HepG2 (cell line): ENCODE measurements around the gene TOM1L2. TPM values are rescaled to one million over a fixed set of nuclear protein-coding genes. Genes with fewer than 3 reads are reported as not detected.

ENCODE experiments used
- ATAC-seq: fragments of 200-7000 bp; cut with Tn5 transposase; 3 replicates; pipeline ENCODE4 v1.9.1; 2020; ENCODE audit warnings: mild to moderate bottlenecking, moderate library complexity
- BruUV-seq: library from RNA; stranded (reverse); fragments of 400-500 nt; replicated peaks from 2 replicates; lab custom pipeline; 2021; lab: Mats Ljungman, UMichigan
- CTCF ChIA-PET: fragments of 300-600 bp; formaldehyde crosslinking; extraction: SDS; loops from one replicate; lab custom pipeline; 2021; ENCODE audit warnings: low total read pairs, inconsistent platforms, low intra/inter-chr PET ratio; lab: Yijun Ruan, JAX
- POLR2A ChIA-PET: fragments of 350-600 bp; sonication (Branson Sonifier 250); formaldehyde crosslinking; loops from one replicate; lab custom pipeline; 2020; ENCODE audit warnings: antibody characterized with exemption, inconsistent platforms; lab: Yijun Ruan, JAX
- DNase-seq: peaks from one replicate; pipeline ENCODE4 v3.0.0-alpha.2; 2015; ENCODE audit warnings: low spot score
- FAIRE-seq: peaks from 3 replicates; lab custom pipeline; 2011; peaks lifted over from hg19 to GRCh38; lab: Jason Lieb, UNC
- H2AFZ ChIP-seq: one replicate; pipeline ENCODE4 v1.6.1; 2011; ENCODE audit warnings: low read length, inconsistent platforms
- H3K27ac ChIP-seq: fragments of 300-600 bp; 3 replicates; pipeline ENCODE4 v1.8.0; 2011; ENCODE audit warnings: mixed run types, mild to moderate bottlenecking, mixed read lengths, low read length, inconsistent platforms; ENCODE audit not compliant: insufficient read depth; ENCODE audit errors: extremely low read length
- H3K27me3 ChIP-seq, 2 experiments: fragments of 200-600 bp in 1 of 2; 2 replicates in 1 of 2; 3 replicates in 1 of 2; pipeline versions ENCODE4 v1.6.0 to v1.8.0; 2011; ENCODE audit warnings: low read length in 2 of 2, mild to moderate bottlenecking in 2 of 2, moderate library complexity in 2 of 2, inconsistent platforms in 1 of 2; ENCODE audit not compliant: insufficient read depth in 2 of 2, control insufficient read depth in 1 of 2
- H3K36me3 ChIP-seq, 2 experiments: fragments of 200-600 bp in 1 of 2; replicated peaks in 1 of 2; 2 replicates in 1 of 2; 3 replicates in 1 of 2; pipeline versions ENCODE4 v1.5.1 to v1.8.0; 2011; ENCODE audit warnings: low read length in 2 of 2, inconsistent platforms in 1 of 2; ENCODE audit not compliant: insufficient read depth in 2 of 2, control insufficient read depth in 1 of 2
- H3K4me1 ChIP-seq: 2 replicates; pipeline ENCODE4 v1.5.1; 2012; ENCODE audit warnings: low read length, inconsistent platforms; ENCODE audit not compliant: insufficient read depth
- H3K4me2 ChIP-seq: 2 replicates; pipeline ENCODE4 v1.6.0; 2011; ENCODE audit warnings: low read depth, low read length, inconsistent platforms
- H3K4me3 ChIP-seq, 3 experiments: fragments of 200-600 bp in 1 of 3; sonication (generic), shearing (Covaris generic) in 1 of 3; replicated peaks in 1 of 3; 2 replicates each; pipeline ENCODE4 v1.5.1; 2011 to 2016; ENCODE audit warnings: low read length in 3 of 3, inconsistent platforms in 2 of 3, low read depth in 2 of 3, mild to moderate bottlenecking in 2 of 3, control low read depth in 1 of 3, mixed read lengths in 1 of 3; ENCODE audit not compliant: insufficient read depth in 1 of 3
- H3K79me2 ChIP-seq: one replicate; pipeline ENCODE4 v1.6.1; 2011; ENCODE audit warnings: low read length, inconsistent platforms; ENCODE audit not compliant: insufficient read depth
- H3K9ac ChIP-seq: 2 replicates; pipeline ENCODE4 v1.6.0; 2011; ENCODE audit warnings: mild to moderate bottlenecking, low read depth, low read length, inconsistent platforms; ENCODE audit not compliant: insufficient read depth
- H3K9me3 ChIP-seq: 2 replicates; pipeline ENCODE4 v1.5.1; 2012; ENCODE audit warnings: mild to moderate bottlenecking, low read length
- H4K20me1 ChIP-seq: 2 replicates; pipeline ENCODE4 v1.6.0; 2011; ENCODE audit warnings: inconsistent platforms, mild to moderate bottlenecking, low read length, moderate library complexity; ENCODE audit not compliant: insufficient read depth
- KDM1A ChIP-seq: IDR thresholded peaks from 2 replicates; pipeline ENCODE4 v1.6.1; 2016; ENCODE audit warnings: missing compliant biosample characterization
- NR3C1 ChIP-seq: sonication (generic); formaldehyde crosslinking; IDR thresholded peaks from 2 replicates; pipeline ENCODE4 v1.4.0; 2020; ENCODE audit warnings: missing genetic modification reagents
- SRY ChIP-seq: sonication (generic); formaldehyde crosslinking; IDR thresholded peaks from 2 replicates; pipeline ENCODE4 v1.8.0; 2022; ENCODE audit warnings: mild to moderate bottlenecking, missing genetic modification reagents
- TEAD3 ChIP-seq: optimal IDR thresholded peaks from 2 replicates; pipeline ENCODE3; 2016; ENCODE audit warnings: borderline replicate concordance
- YY1 ChIP-seq: IDR thresholded peaks from 2 replicates; pipeline ENCODE4 v1.6.1; 2011; ENCODE audit warnings: low read length, low read depth, moderate library complexity, mild to moderate bottlenecking; ENCODE audit not compliant: insufficient read depth, insufficient replicate concordance
- ZKSCAN5 ChIP-seq: sonication (generic); formaldehyde crosslinking; IDR thresholded peaks from 2 replicates; pipeline ENCODE4 v1.5.1; 2020; ENCODE audit warnings: mild to moderate bottlenecking, missing genetic modification reagents
- ZNF3 ChIP-seq: IDR thresholded peaks from 2 replicates; pipeline ENCODE4 v1.7.0; 2017; ENCODE audit warnings: inconsistent platforms
- ZNF562 ChIP-seq: sonication (generic); formaldehyde crosslinking; IDR thresholded peaks from 2 replicates; pipeline ENCODE4 v1.8.0; 2022; ENCODE audit warnings: missing genetic modification reagents, borderline replicate concordance
- ZNF788 ChIP-seq: sonication (generic); formaldehyde crosslinking; IDR thresholded peaks from 2 replicates; pipeline ENCODE4 v1.5.0; 2020; ENCODE audit warnings: mild to moderate bottlenecking, missing genetic modification reagents, borderline replicate concordance
- WGBS: methylation state at CpG from one replicate; pipeline ENCODE4 v1.1.6; 2017; ENCODE audit warnings: low lambda C conversion rate; 5-methylcytosine and 5-hydroxymethylcytosine counted together
- in situ Hi-C: cut with HindIII; loops from 2 replicates; pipeline ENCODE4 v1.10.0; 2017; ENCODE audit warnings: low pct_unique_long_range_greater_than_20kb; ENCODE audit not compliant: extremely low pct_ligation_motif_present
- intact Hi-C: fragments of 100-400 bp; cut with micrococcal nuclease; formaldehyde crosslinking; loops from one replicate; pipeline ENCODE4 v1.10.0; 2022; ENCODE audit not compliant: unreplicated experiment
- polyA plus RNA-seq, 8 experiments: library from polyadenylated mRNA; depleted of rRNA in 3 of 8; stranded (reverse) in 7 of 8; unstranded in 1 of 8; fragments of >200 nt; fragmentation: Illumina TruSeq in 4 of 8; extraction: Trizol in 4 of 8; gene quantifications; 2 replicates each; pipeline versions ENCODE4 v1.2.1 to v1.2.3, GENCODE V29; 2011 to 2016; ENCODE audit warnings: low read depth in 4 of 8, missing spikeins in 1 of 8, mixed read lengths in 1 of 8; ENCODE audit not compliant: insufficient read depth in 1 of 8
- total RNA-seq, 5 experiments: library from RNA; depleted of rRNA; stranded (reverse); fragments of >200 nt; fragmentation: Illumina TruSeq; extraction: Trizol; gene quantifications; 2 replicates each; pipeline ENCODE4 v1.2.3, GENCODE V29; 2016; ENCODE audit warnings: low read depth in 1 of 5
- TF ChIP-seq, protein P1 (sequence below): sonication (generic); formaldehyde crosslinking; IDR thresholded peaks from 2 replicates; pipeline ENCODE4 v1.8.0; 2022; ENCODE audit warnings: mild to moderate bottlenecking, missing genetic modification reagents, moderate library complexity
- TF ChIP-seq, protein P2 (sequence below): sonication (generic); formaldehyde crosslinking; IDR thresholded peaks from 2 replicates; pipeline ENCODE4 v1.4.0; 2020; ENCODE audit warnings: missing genetic modification reagents, borderline replicate concordance
- TF ChIP-seq, protein P3 (sequence below): sonication (generic); formaldehyde crosslinking; IDR thresholded peaks from 2 replicates; pipeline ENCODE4 v1.8.1; 2022; ENCODE audit warnings: mild to moderate bottlenecking, missing genetic modification reagents
- TF ChIP-seq, protein P4 (sequence below), 2 experiments: sonication (generic) in 1 of 2; formaldehyde crosslinking in 1 of 2; IDR thresholded peaks; 2 replicates each; pipeline versions ENCODE4 v1.5.1 to v1.6.1; 2011 to 2020; ENCODE audit warnings: borderline replicate concordance in 1 of 2, low read depth in 1 of 2, low read length in 1 of 2, mild to moderate bottlenecking in 1 of 2, missing genetic modification reagents in 1 of 2, moderate library complexity in 1 of 2
- TF ChIP-seq, protein P5 (sequence below): IDR thresholded peaks from 2 replicates; pipeline ENCODE4 v1.6.1; 2016; ENCODE audit warnings: missing compliant biosample characterization, missing genetic modification reagents, borderline replicate concordance

The TOM1L2 gene
- total and polyA plus RNA-seq, 2 of the 13 experiments (the other 11 are each of a cell fraction or from before 2014, with no cell fraction given): 4.7 to 7.4 TPM

DNA sequence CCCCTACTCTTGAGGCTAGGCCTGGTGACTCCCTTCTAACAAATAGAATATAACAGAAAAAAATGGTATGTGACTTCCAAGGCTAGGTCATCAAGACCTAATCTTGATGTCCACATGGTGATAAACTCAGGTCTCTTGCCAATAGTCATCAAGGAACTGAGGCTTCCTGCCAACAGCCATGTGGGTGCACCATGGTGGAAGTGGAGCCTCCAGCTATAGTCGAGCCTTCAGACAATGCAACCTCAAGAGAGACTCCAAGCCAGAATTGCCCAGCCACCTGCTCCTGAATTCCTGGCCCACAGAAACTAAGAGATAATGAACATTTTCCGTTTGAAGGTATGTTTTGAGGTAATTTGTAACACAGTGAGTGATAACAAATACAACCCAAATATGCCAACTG lies 79.5 kb downstream of the TOM1L2 start:
- H3K27ac ChIP-seq: no peak overlapping the region
- no peak overlapping the region for H3K9ac ChIP-seq
- ATAC-seq (no peak), FAIRE-seq (no peak), DNase-seq (no peak)
- no peak overlapping the region for H3K4me3 ChIP-seq
- H3K9me3 ChIP-seq: no peaks in the 10 kb centered on the region
- intact Hi-C loops: loop anchor here (5.0 kb wide), 1 partner anchor 140 kb away; no protein-coding TSS in a partner anchor
- no peak overlapping the region for H2AFZ ChIP-seq
- no peaks in the 10 kb centered on the region for H3K36me3 ChIP-seq
- whole genome bisulfite sequencing: 55% methylated on average over 2 of the region's 2 CpGs
- H3K27me3 ChIP-seq: no peaks in the 10 kb centered on the region
- H3K4me1 ChIP-seq: peaks cover 19% of the 10 kb centered on the region
- H3K79me2 ChIP-seq: no peaks in the 10 kb centered on the region
- ChIA-PET CTCF (interaction anchor here (2.9 kb wide), 1 partner anchor 26 kb away, joined by 53 read pairs; no protein-coding TSS in a partner anchor), POLR2A (no interaction called here)
- BruUV-seq: no TSS peak
- in situ Hi-C loops: loop anchor here (10.0 kb wide), 1 partner anchor 142 kb away; the partner anchor contains the start of genes ATPAF2 and GID4
- no peak overlapping the region for H3K4me2 ChIP-seq
- no peaks in the 10 kb centered on the region for H4K20me1 ChIP-seq
- TF ChIP-seq ZKSCAN5 (CRISPR knock-in tag) (no peak), NR3C1 (CRISPR knock-in tag) (no peak), TEAD3 (no peak), ZNF788 (CRISPR knock-in tag) (no peak), YY1 (no peak), SRY (CRISPR knock-in tag) (no peak), ZNF562 (CRISPR knock-in tag) (no peak), ZNF3 (CRISPR knock-in tag) (no peak), KDM1A (no peak)
- TF ChIP-seq, protein P1, sequence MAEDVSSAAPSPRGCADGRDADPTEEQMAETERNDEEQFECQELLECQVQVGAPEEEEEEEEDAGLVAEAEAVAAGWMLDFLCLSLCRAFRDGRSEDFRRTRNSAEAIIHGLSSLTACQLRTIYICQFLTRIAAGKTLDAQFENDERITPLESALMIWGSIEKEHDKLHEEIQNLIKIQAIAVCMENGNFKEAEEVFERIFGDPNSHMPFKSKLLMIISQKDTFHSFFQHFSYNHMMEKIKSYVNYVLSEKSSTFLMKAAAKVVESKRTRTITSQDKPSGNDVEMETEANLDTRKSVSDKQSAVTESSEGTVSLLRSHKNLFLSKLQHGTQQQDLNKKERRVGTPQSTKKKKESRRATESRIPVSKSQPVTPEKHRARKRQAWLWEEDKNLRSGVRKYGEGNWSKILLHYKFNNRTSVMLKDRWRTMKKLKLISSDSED (CRISPR knock-in tag): no peak
- TF ChIP-seq, protein P2, sequence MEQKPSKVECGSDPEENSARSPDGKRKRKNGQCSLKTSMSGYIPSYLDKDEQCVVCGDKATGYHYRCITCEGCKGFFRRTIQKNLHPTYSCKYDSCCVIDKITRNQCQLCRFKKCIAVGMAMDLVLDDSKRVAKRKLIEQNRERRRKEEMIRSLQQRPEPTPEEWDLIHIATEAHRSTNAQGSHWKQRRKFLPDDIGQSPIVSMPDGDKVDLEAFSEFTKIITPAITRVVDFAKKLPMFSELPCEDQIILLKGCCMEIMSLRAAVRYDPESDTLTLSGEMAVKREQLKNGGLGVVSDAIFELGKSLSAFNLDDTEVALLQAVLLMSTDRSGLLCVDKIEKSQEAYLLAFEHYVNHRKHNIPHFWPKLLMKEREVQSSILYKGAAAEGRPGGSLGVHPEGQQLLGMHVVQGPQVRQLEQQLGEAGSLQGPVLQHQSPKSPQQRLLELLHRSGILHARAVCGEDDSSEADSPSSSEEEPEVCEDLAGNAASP (CRISPR knock-in tag): no peak
- TF ChIP-seq, protein P3, sequence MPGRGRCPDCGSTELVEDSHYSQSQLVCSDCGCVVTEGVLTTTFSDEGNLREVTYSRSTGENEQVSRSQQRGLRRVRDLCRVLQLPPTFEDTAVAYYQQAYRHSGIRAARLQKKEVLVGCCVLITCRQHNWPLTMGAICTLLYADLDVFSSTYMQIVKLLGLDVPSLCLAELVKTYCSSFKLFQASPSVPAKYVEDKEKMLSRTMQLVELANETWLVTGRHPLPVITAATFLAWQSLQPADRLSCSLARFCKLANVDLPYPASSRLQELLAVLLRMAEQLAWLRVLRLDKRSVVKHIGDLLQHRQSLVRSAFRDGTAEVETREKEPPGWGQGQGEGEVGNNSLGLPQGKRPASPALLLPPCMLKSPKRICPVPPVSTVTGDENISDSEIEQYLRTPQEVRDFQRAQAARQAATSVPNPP (CRISPR knock-in tag): no peak
- TF ChIP-seq, protein P4, sequence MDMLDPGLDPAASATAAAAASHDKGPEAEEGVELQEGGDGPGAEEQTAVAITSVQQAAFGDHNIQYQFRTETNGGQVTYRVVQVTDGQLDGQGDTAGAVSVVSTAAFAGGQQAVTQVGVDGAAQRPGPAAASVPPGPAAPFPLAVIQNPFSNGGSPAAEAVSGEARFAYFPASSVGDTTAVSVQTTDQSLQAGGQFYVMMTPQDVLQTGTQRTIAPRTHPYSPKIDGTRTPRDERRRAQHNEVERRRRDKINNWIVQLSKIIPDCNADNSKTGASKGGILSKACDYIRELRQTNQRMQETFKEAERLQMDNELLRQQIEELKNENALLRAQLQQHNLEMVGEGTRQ (IDR thresholded peaks at IDR 0.05; ENCODE audit: low read depth, low read length): no peak
- TF ChIP-seq, protein P4 (CRISPR knock-in tag; IDR thresholded peaks at IDR 0.05; ENCODE audit: borderline replicate concordance): no peak
- TF ChIP-seq, protein P5, sequence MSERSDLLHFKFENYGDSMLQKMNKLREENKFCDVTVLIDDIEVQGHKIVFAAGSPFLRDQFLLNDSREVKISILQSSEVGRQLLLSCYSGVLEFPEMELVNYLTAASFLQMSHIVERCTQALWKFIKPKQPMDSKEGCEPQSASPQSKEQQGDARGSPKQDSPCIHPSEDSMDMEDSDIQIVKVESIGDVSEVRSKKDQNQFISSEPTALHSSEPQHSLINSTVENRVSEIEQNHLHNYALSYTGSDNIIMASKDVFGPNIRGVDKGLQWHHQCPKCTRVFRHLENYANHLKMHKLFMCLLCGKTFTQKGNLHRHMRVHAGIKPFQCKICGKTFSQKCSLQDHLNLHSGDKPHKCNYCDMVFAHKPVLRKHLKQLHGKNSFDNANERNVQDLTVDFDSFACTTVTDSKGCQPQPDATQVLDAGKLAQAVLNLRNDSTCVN (CRISPR knock-in tag): no peak
